ENCODE data around the gene PDLIM7.

GRCh38 chr5:177519463-177520235, 22.2 kb upstream of the PDLIM7 start:
- no peak for TF ChIP-seq POLR2A (IDR thresholded peaks at IDR 0.05)
- TF ChIP-seq, protein P1, sequence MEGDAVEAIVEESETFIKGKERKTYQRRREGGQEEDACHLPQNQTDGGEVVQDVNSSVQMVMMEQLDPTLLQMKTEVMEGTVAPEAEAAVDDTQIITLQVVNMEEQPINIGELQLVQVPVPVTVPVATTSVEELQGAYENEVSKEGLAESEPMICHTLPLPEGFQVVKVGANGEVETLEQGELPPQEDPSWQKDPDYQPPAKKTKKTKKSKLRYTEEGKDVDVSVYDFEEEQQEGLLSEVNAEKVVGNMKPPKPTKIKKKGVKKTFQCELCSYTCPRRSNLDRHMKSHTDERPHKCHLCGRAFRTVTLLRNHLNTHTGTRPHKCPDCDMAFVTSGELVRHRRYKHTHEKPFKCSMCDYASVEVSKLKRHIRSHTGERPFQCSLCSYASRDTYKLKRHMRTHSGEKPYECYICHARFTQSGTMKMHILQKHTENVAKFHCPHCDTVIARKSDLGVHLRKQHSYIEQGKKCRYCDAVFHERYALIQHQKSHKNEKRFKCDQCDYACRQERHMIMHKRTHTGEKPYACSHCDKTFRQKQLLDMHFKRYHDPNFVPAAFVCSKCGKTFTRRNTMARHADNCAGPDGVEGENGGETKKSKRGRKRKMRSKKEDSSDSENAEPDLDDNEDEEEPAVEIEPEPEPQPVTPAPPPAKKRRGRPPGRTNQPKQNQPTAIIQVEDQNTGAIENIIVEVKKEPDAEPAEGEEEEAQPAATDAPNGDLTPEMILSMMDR (IDR thresholded peaks at IDR 0.05) = no peak
